Umbilical cord (tissue), 2 donors: ENCODE data around the gene PDE4B. TPM values are rescaled to one million over a fixed set of nuclear protein-coding genes. Genes with fewer than 3 reads are reported as not detected.
A peak's percentile ranks its signal among the peaks of the same experiment; 100 is the strongest.
"Not testable (repeated sequence)": the region's sequence is repeated elsewhere in the genome, so short reads cannot be mapped to it uniquely, and the experiment has no call there.

ENCODE experiments used
- DNase-seq: peaks from one replicate; pipeline ENCODE4 v3.0.0-alpha.2; 2015; ENCODE audit warnings: low spot score
- total RNA-seq: library from RNA; depleted of rRNA; stranded (reverse); fragments of >200 nt; gene quantifications from one replicate; pipeline ENCODE4 v1.2.3, GENCODE V29; 2014; ENCODE audit warnings: low replicate concordance; ENCODE audit not compliant: insufficient read depth

PDE4B gene
- total RNA-seq, 1 donor from 2014 or later = 61.6 TPM

GRCh38 chr1:66383611-66384010 is 590.9 kb downstream of the PDE4B start:
- no peak for DNase-seq

- DNase-seq = no peak
These were observed 591.7 kb downstream of the PDE4B start for GRCh38 chr1:66384258-66384921.

- DNase-seq = no peak
These were observed 594.0 kb downstream of the PDE4B start for GRCh38 chr1:66386712-66387111.

GRCh38 chr1:66388913-66389312 is 596.2 kb downstream of the PDE4B start:
- no peak for DNase-seq

GRCh38 chr1:66393586-66394287 is 601.0 kb downstream of the PDE4B start:
- DNase-seq = no peak

GRCh38 chr1:66394603-66395002 is 601.9 kb downstream of the PDE4B start:
- no peak for DNase-seq

GRCh38 chr1:66395202-66396061 is 602.7 kb downstream of the PDE4B start:
- peak; percentile 61 for DNase-seq

GRCh38 chr1:66396212-66396890 is 603.7 kb downstream of the PDE4B start:
- DNase-seq = no peak

GRCh38 chr1:66397192-66397591 is 604.5 kb downstream of the PDE4B start:
- no peak for DNase-seq

GRCh38 chr1:66399888-66400529 is 607.3 kb downstream of the PDE4B start:
- DNase-seq = no peak

- no peak for DNase-seq
These were observed 608.0 kb downstream of the PDE4B start for GRCh38 chr1:66400660-66401059.

- DNase-seq = no peak
These were observed 608.5 kb downstream of the PDE4B start for GRCh38 chr1:66401244-66401643.

GRCh38 chr1:66402194-66402593 is 609.5 kb downstream of the PDE4B start:
- peak; percentile 62 for DNase-seq

GRCh38 chr1:66403007-66403731 is 610.5 kb downstream of the PDE4B start:
- DNase-seq = peak; percentile 82

GRCh38 chr1:66405061-66405460 is 612.4 kb downstream of the PDE4B start:
- no peak for DNase-seq

- not testable (repeated sequence) for DNase-seq
These were observed 618.8 kb downstream of the PDE4B start for GRCh38 chr1:66411449-66411848.

GRCh38 chr1:66412704-66413103 is 620.0 kb downstream of the PDE4B start:
- DNase-seq = peak; percentile 37

- DNase-seq = no peak
These were observed 620.6 kb downstream of the PDE4B start for GRCh38 chr1:66413136-66413837.

GRCh38 chr1:66413838-66414175 is 621.1 kb downstream of the PDE4B start:
- no peak for DNase-seq

GRCh38 chr1:66415281-66415680 is 622.6 kb downstream of the PDE4B start:
- no peak for DNase-seq
